K562 (cell line): ENCODE data around the gene EFCAB12. TPM values are rescaled to one million over a fixed set of nuclear protein-coding genes. Genes with fewer than 3 reads are reported as not detected.
A peak's percentile ranks its signal among the peaks of the same experiment; 100 is the strongest.

Experiments
- ATAC-seq: fragments of 200-7000 bp; cut with Tn5 transposase; 3 replicates; pipeline ENCODE4 v1.9.1; 2020; ENCODE audit warnings: moderate library complexity
- BruUV-seq: library from RNA; stranded (reverse); fragments of 400-500 nt; replicated peaks from 2 replicates; lab custom pipeline; 2021; lab: Mats Ljungman, UMichigan
- CTCF ChIA-PET: fragments of 300-600 bp; formaldehyde crosslinking; extraction: SDS; loops from one replicate; lab custom pipeline; 2021; ENCODE audit warnings: low intra/inter-chr PET ratio; lab: Yijun Ruan, JAX
- POLR2A ChIA-PET: fragments of 300-600, 350-650 bp; sonication (Branson Sonifier 250); formaldehyde crosslinking; extraction: SDS; loops from one replicate; lab custom pipeline; 2021; ENCODE audit warnings: antibody characterized with exemption, inconsistent platforms; lab: Yijun Ruan, JAX
- DNase-seq, 4 experiments: peaks; one replicate each; pipeline versions ENCODE4 v3.0.0 to v3.0.0-alpha.2; 2011 to 2018; ENCODE audit warnings: low spot score in 3 of 4, mixed read lengths in 3 of 4; ENCODE audit errors: extremely low read depth in 1 of 4
- FAIRE-seq: peaks from 2 replicates; lab custom pipeline; 2011; peaks lifted over from hg19 to GRCh38; lab: Jason Lieb, UNC
- H2AFZ ChIP-seq: 2 replicates; pipeline ENCODE4 v1.6.0; 2011; ENCODE audit warnings: low read depth, low read length, control low read depth, inconsistent platforms
- H3K27ac ChIP-seq: fragments of 200-600 bp; 3 replicates; pipeline ENCODE4 v1.8.0; 2011; ENCODE audit warnings: low read depth, mild to moderate bottlenecking, control low read depth, inconsistent platforms, low read length, moderate library complexity, mixed read lengths; ENCODE audit errors: extremely low read depth
- H3K27me3 ChIP-seq, 2 experiments: fragments of 300-600 bp in 1 of 2; 2 replicates in 1 of 2; 3 replicates in 1 of 2; pipeline versions ENCODE4 v1.6.0 to v1.8.0; 2011; ENCODE audit warnings: inconsistent platforms in 2 of 2, low read length in 2 of 2, mild to moderate bottlenecking in 1 of 2, mixed read lengths in 1 of 2, moderate library complexity in 1 of 2; ENCODE audit not compliant: control insufficient read depth in 2 of 2, insufficient read depth in 2 of 2
- H3K36me3 ChIP-seq: fragments of 300-600 bp; 3 replicates; pipeline ENCODE4 v1.8.0; 2011; ENCODE audit warnings: mild to moderate bottlenecking, low read length, inconsistent platforms; ENCODE audit not compliant: control insufficient read depth, insufficient read depth
- H3K4me1 ChIP-seq, 2 experiments: fragments of 200-600 bp in 1 of 2; replicated peaks in 1 of 2; 2 replicates in 1 of 2; 3 replicates in 1 of 2; pipeline versions ENCODE4 v1.5.1 to v1.8.0; 2011; ENCODE audit warnings: inconsistent platforms in 2 of 2, low read length in 2 of 2, mild to moderate bottlenecking in 1 of 2, mixed read lengths in 1 of 2, moderate library complexity in 1 of 2; ENCODE audit not compliant: control insufficient read depth in 2 of 2, insufficient read depth in 2 of 2
- H3K4me2 ChIP-seq: 2 replicates; pipeline ENCODE4 v1.6.1; 2011; ENCODE audit warnings: low read length, control low read depth, inconsistent platforms, mixed read lengths; ENCODE audit not compliant: insufficient read depth
- H3K4me3 ChIP-seq: fragments of 200-600 bp; sonication (generic), shearing (Covaris generic); 2 replicates; pipeline ENCODE4 v1.5.1; 2016; ENCODE audit warnings: control low read depth, inconsistent platforms
- H3K79me2 ChIP-seq: fragments of 200-600 bp; 3 replicates; pipeline ENCODE4 v1.8.0; 2011; ENCODE audit warnings: low read length, inconsistent platforms; ENCODE audit not compliant: control insufficient read depth, insufficient read depth
- H3K9ac ChIP-seq, 2 experiments: 2 replicates each; pipeline versions ENCODE4 v1.6.0 to v1.6.1; 2011; ENCODE audit warnings: low read depth in 2 of 2, low read length in 2 of 2, control low read depth in 1 of 2, inconsistent platforms in 1 of 2, mild to moderate bottlenecking in 1 of 2, mixed read lengths in 1 of 2; ENCODE audit not compliant: insufficient read depth in 1 of 2
- H3K9me1 ChIP-seq: one replicate; pipeline ENCODE4 v1.6.0; 2011; ENCODE audit warnings: inconsistent platforms, mild to moderate bottlenecking, low read length, moderate library complexity; ENCODE audit not compliant: control insufficient read depth, insufficient read depth
- H3K9me3 ChIP-seq: replicated peaks from 2 replicates; pipeline ENCODE4 v1.5.1; 2011; ENCODE audit warnings: low read depth, low read length, inconsistent platforms; ENCODE audit not compliant: control insufficient read depth, insufficient read depth
- H4K20me1 ChIP-seq: replicated peaks from 2 replicates; pipeline ENCODE4 v1.6.1; 2011; ENCODE audit warnings: low read length, inconsistent platforms, mixed read lengths; ENCODE audit not compliant: control insufficient read depth, insufficient read depth
- CEBPB ChIP-seq: fragments of 450-650 bp; IDR thresholded peaks from 2 replicates; pipeline ENCODE4 v1.6.1; 2016; ENCODE audit warnings: missing genetic modification characterization, missing compliant biosample characterization
- ZBTB7A ChIP-seq: IDR thresholded peaks from 2 replicates; pipeline ENCODE4 v1.6.1; 2011; ENCODE audit warnings: low read depth, mild to moderate bottlenecking, low read length, moderate library complexity, borderline replicate concordance; ENCODE audit not compliant: control insufficient read depth
- ZNF583 ChIP-seq: fragments of 250-450 bp; sonication (Bioruptor Pico); IDR thresholded peaks from 2 replicates; pipeline ENCODE4 v1.4.0; 2020
- WGBS: fragments of 100-300 bp; shearing (Covaris generic); methylation state at CpG from one replicate; pipeline ENCODE4 v1.1.6; 2016; ENCODE audit warnings: low coverage, mixed read lengths; ENCODE audit not compliant: insufficient coverage; ENCODE audit errors: missing lambda C conversion rate; 5-methylcytosine and 5-hydroxymethylcytosine counted together
- in situ Hi-C: fragments of 300-500 bp; cut with MboI; formaldehyde crosslinking; loops from 4 replicates; pipeline ENCODE4 v1.15.0; 2018; ENCODE audit warnings: inconsistent platforms, mixed read lengths
- intact Hi-C: fragments of 100-400 bp; cut with micrococcal nuclease; formaldehyde crosslinking; loops from 2 replicates; pipeline ENCODE4 v1.14.2; 2022
- polyA plus RNA-seq, 8 experiments: library from polyadenylated mRNA; depleted of rRNA in 4 of 8; stranded (reverse) in 5 of 8; unstranded in 3 of 8; fragments of >200 nt; fragmentation: Nextera tagmentation in 2 of 8; fragmentation: Illumina TruSeq in 1 of 8; extraction: Ambion mirVana in 2 of 8; extraction: Trizol in 1 of 8; gene quantifications; 2 replicates each; pipeline versions ENCODE4 v1.2.1 to v1.2.3, GENCODE V29; 2011 to 2014; ENCODE audit warnings: inconsistent platforms in 1 of 8, missing spikeins in 1 of 8
- total RNA-seq, 7 experiments: library from RNA; depleted of rRNA in 6 of 7; stranded (reverse); fragments of >200 nt in 6 of 7; fragmentation: Illumina TruSeq in 2 of 7; extraction: Trizol in 2 of 7; gene quantifications; 2 replicates each; pipeline versions ENCODE4 v1.2.1 to v1.2.3, GENCODE V29; 2011 to 2021; ENCODE audit warnings: low replicate concordance in 1 of 7
- TF ChIP-seq, protein P1 (sequence below), 2 experiments: fragments of 450-650 bp in 1 of 2; sonication (generic) in 1 of 2; formaldehyde crosslinking in 1 of 2; IDR thresholded peaks; 2 replicates each; pipeline versions ENCODE4 v1.7.1 to v1.9.0; 2016 to 2022; ENCODE audit warnings: inconsistent platforms in 1 of 2, mild to moderate bottlenecking in 1 of 2, missing genetic modification reagents in 1 of 2
- TF ChIP-seq, protein P2 (sequence below): fragments of 450-650 bp; formaldehyde crosslinking; IDR thresholded peaks from 2 replicates; pipeline ENCODE4 v1.4.0; 2020; ENCODE audit warnings: mild to moderate bottlenecking, mixed read lengths

Gene EFCAB12
- total and polyA plus RNA-seq, 9 of the 15 experiments (the other 6 are each of a cell fraction or from before 2014, with no cell fraction given) = 0.08 to 0.95 (median 0.56) TPM; not detected in 1

DNA sequence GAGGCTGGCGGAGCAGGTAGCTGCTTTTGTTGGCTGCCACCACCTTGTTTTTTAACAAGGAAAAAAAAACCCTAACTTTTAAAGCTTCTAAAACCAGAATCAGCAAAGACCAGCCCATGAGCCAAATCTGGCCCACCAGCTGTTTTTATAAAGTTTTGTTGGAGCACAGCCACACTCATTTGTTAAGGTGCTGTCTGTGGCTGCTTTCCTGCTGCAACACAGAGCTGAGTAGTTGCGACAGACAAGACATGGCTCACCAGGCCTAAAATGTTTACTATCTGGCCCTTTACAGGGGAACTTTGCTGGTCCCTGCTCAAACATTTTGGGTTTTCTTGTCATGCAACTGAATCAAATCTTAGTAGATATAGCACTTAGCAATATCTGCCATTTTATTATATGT lies 18.9 kb downstream of the EFCAB12 start:
- no peak overlapping the region for H3K4me3 ChIP-seq
- in situ Hi-C loops = no loop called here
- no peak overlapping the region for H3K9ac ChIP-seq
- TF ChIP-seq, protein P1, sequence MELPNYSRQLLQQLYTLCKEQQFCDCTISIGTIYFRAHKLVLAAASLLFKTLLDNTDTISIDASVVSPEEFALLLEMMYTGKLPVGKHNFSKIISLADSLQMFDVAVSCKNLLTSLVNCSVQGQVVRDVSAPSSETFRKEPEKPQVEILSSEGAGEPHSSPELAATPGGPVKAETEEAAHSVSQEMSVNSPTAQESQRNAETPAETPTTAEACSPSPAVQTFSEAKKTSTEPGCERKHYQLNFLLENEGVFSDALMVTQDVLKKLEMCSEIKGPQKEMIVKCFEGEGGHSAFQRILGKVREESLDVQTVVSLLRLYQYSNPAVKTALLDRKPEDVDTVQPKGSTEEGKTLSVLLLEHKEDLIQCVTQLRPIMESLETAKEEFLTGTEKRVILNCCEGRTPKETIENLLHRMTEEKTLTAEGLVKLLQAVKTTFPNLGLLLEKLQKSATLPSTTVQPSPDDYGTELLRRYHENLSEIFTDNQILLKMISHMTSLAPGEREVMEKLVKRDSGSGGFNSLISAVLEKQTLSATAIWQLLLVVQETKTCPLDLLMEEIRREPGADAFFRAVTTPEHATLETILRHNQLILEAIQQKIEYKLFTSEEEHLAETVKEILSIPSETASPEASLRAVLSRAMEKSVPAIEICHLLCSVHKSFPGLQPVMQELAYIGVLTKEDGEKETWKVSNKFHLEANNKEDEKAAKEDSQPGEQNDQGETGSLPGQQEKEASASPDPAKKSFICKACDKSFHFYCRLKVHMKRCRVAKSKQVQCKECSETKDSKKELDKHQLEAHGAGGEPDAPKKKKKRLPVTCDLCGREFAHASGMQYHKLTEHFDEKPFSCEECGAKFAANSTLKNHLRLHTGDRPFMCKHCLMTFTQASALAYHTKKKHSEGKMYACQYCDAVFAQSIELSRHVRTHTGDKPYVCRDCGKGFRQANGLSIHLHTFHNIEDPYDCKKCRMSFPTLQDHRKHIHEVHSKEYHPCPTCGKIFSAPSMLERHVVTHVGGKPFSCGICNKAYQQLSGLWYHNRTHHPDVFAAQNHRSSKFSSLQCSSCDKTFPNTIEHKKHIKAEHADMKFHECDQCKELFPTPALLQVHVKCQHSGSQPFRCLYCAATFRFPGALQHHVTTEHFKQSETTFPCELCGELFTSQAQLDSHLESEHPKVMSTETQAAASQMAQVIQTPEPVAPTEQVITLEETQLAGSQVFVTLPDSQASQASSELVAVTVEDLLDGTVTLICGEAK (IDR thresholded peaks at IDR 0.05) = 0 out of 2 replicates have a peak, but pooled peaks have one; percentile 52
- TF ChIP-seq, protein P1 (CRISPR knock-in tag; IDR thresholded peaks at IDR 0.05) = peak; percentile 52; the same call in 1 of the 2 replicates
- TF ChIP-seq ZBTB7A = no peak
- no peak for TF ChIP-seq ZNF583
- TF ChIP-seq, protein P2, sequence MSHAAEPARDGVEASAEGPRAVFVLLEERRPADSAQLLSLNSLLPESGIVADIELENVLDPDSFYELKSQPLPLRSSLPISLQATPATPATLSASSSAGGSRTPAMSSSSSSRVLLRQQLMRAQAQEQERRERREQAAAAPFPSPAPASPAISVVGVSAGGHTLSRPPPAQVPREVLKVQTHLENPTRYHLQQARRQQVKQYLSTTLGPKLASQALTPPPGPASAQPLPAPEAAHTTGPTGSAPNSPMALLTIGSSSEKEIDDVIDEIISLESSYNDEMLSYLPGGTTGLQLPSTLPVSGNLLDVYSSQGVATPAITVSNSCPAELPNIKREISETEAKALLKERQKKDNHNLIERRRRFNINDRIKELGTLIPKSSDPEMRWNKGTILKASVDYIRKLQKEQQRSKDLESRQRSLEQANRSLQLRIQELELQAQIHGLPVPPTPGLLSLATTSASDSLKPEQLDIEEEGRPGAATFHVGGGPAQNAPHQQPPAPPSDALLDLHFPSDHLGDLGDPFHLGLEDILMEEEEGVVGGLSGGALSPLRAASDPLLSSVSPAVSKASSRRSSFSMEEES = no peak
- peak; percentile 57 for TF ChIP-seq CEBPB (tag)
- TF ChIP-seq, all 486 proteins: peak for 2
- POLR2A ChIA-PET = interaction anchor here (0.6 to 0.8 kb wide), 4 partner anchors 9 to 81 kb away, joined by 3 to 5 read pairs (median 4); no protein-coding TSS in a partner anchor
- intact Hi-C loops = no loop called here
- Histone ChIP-seq H2AFZ (no peak overlapping the region), H3K27me3 (no peaks in the 10 kb centered on the region), H3K4me1 (peaks cover 16 to 21% of the 10 kb centered on the region in 2 experiments), H3K9me3 (no peaks in the 10 kb centered on the region), H3K4me2 (no peak overlapping the region), H3K9me1 (no peaks in the 10 kb centered on the region), H4K20me1 (no peaks in the 10 kb centered on the region), H3K79me2 (no peaks in the 10 kb centered on the region), H3K36me3 (no peaks in the 10 kb centered on the region), H3K27ac (no peak overlapping the region)
- DNase-seq = no peak
- FAIRE-seq = no peak
- no TSS peak for BruUV-seq
- WGBS = 92% methylated on average over 1 of the region's 2 CpGs
- CTCF ChIA-PET = no interaction called here
- no peak for ATAC-seq
